Sigmoid colon (tissue), 4 donors: Measurements from ENCODE around the gene RLIM.

Source experiments
- EP300 ChIP-seq, 4 donors: sonication (generic); formaldehyde crosslinking; IDR thresholded peaks; one replicate each; pipeline ENCODE4 v1.6.1; 2017; ENCODE audit warnings: antibody characterized with exemption in 4 of 4
- POLR2AphosphoS5 ChIP-seq, 4 donors: sonication (generic); formaldehyde crosslinking; IDR thresholded peaks; one replicate each; pipeline ENCODE4 v1.6.1; 2017; ENCODE audit warnings: antibody characterized with exemption in 4 of 4
- TF ChIP-seq, protein P1 (sequence below), 4 experiments: fragments of 450-650 bp in 3 of 4; fragments of 200-600 bp in 1 of 4; IDR thresholded peaks; one replicate each; pipeline ENCODE4 v1.5.1; 2016 to 2019; ENCODE audit warnings: antibody characterized with exemption in 4 of 4, mild to moderate bottlenecking in 3 of 4, moderate library complexity in 2 of 4

DNA sequence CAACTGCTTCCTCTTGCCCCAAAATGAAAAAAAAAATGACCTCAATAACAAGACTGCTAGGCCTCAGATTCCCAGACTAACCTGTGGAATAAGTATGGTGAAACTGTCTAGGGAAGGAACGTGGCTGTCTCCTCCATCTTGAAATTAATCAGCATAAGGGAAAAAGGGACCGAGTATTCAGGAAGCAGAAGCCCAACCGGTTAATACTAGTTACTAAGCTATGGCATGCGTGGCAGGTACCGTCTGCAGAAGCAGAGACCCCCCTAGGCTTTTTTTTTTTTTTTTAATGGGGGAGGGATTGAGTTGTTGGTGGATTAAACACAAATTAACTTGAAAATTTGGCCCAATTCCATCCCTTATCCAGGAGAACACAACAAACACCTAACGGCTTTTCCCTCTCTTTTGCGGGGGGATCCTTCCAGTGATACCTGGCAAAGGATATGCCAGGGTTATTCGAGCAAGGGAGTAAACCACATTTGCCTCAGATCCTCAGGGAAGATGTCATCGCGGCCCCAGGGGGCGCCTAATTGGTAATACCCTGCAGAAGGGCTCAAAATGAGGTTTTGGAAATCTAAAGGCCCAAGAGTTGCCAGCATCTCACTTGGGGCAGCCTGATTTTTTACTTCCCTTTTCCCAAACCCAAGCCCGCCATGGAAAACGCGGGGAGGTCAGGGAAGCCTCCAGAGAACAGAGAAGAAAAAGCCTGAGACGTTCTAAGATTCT, 893 bp downstream of the RLIM start:
- TF ChIP-seq, protein P1, sequence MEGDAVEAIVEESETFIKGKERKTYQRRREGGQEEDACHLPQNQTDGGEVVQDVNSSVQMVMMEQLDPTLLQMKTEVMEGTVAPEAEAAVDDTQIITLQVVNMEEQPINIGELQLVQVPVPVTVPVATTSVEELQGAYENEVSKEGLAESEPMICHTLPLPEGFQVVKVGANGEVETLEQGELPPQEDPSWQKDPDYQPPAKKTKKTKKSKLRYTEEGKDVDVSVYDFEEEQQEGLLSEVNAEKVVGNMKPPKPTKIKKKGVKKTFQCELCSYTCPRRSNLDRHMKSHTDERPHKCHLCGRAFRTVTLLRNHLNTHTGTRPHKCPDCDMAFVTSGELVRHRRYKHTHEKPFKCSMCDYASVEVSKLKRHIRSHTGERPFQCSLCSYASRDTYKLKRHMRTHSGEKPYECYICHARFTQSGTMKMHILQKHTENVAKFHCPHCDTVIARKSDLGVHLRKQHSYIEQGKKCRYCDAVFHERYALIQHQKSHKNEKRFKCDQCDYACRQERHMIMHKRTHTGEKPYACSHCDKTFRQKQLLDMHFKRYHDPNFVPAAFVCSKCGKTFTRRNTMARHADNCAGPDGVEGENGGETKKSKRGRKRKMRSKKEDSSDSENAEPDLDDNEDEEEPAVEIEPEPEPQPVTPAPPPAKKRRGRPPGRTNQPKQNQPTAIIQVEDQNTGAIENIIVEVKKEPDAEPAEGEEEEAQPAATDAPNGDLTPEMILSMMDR (IDR thresholded peaks at IDR 0.05): no peak
- TF ChIP-seq EP300 (IDR thresholded peaks at IDR 0.05) (no peak), POLR2AphosphoS5 (IDR thresholded peaks at IDR 0.05) (no peak)
